IPS DF 4.7 (cell line): ENCODE results near the gene EXOC2.

Experiments
- DNase-seq: peaks from one replicate; pipeline ENCODE4 v3.0.0-alpha.2; 2013; ENCODE audit warnings: low spot score; ENCODE audit errors: extremely low read depth

The EXOC2 gene

GRCh38 chr6:498795-499231 is 194.1 kb downstream of the EXOC2 start:
- no peak for DNase-seq

GRCh38 chr6:497258-497657 is 195.7 kb downstream of the EXOC2 start:
- no peak for DNase-seq

- no peak for DNase-seq
Observed at GRCh38 chr6:496649-497048, 196.3 kb downstream of the EXOC2 start.

- DNase-seq: no peak
Observed at GRCh38 chr6:494394-494793, 198.5 kb downstream of the EXOC2 start.

- no peak for DNase-seq
Observed at GRCh38 chr6:493840-494239, 199.1 kb downstream of the EXOC2 start.

GRCh38 chr6:492816-493414 is 200.0 kb downstream of the EXOC2 start:
- DNase-seq: no peak

GRCh38 chr6:492178-492577 is 200.8 kb downstream of the EXOC2 start:
- DNase-seq: no peak

GRCh38 chr6:491233-491632 is 201.7 kb downstream of the EXOC2 start:
- DNase-seq: no peak

GRCh38 chr6:490251-491037 is 202.5 kb downstream of the EXOC2 start:
- DNase-seq: no peak

GRCh38 chr6:489762-490161 is 203.2 kb downstream of the EXOC2 start:
- DNase-seq: no peak

- no peak for DNase-seq
Observed at GRCh38 chr6:489001-489400, 203.9 kb downstream of the EXOC2 start.

- DNase-seq: no peak
Observed at GRCh38 chr6:487956-488355, 205.0 kb downstream of the EXOC2 start.

GRCh38 chr6:485655-486170 is 207.2 kb downstream of the EXOC2 start:
- DNase-seq: no peak

- no peak for DNase-seq
Observed at GRCh38 chr6:484746-485145, 208.2 kb downstream of the EXOC2 start.

GRCh38 chr6:484086-484745 is 208.7 kb downstream of the EXOC2 start:
- DNase-seq: no peak

- DNase-seq: no peak
Observed at GRCh38 chr6:475314-475713, 217.6 kb downstream of the EXOC2 start.

- no peak for DNase-seq
Observed at GRCh38 chr6:474453-475185, 218.3 kb downstream of the EXOC2 start.

GRCh38 chr6:473768-474452 is 219.0 kb downstream of the EXOC2 start:
- DNase-seq: no peak

GRCh38 chr6:473356-473755 is 219.6 kb downstream of the EXOC2 start:
- DNase-seq: no peak

GRCh38 chr6:470901-471448 is 222.0 kb downstream of the EXOC2 start:
- DNase-seq: no peak
